Trophoblast cell (in vitro differentiated cells and primary cell): ENCODE results near the gene LRGUK.
A peak's percentile ranks its signal among the peaks of the same experiment; 100 is the strongest.

Source experiments
- DNase-seq, 2 donors: peaks; one replicate each; pipeline ENCODE4 v3.0.0-alpha.2; 2016
- H2AFZ ChIP-seq: 2 replicates; pipeline ENCODE4 v1.6.1; 2013; ENCODE audit warnings: low read length, moderate library complexity, mild to moderate bottlenecking; ENCODE audit not compliant: insufficient read depth, poor library complexity
- H2AK5ac ChIP-seq: 2 replicates; pipeline ENCODE4 v1.6.1; 2013; ENCODE audit warnings: mild to moderate bottlenecking, low read length
- H2BK120ac ChIP-seq: 2 replicates; pipeline ENCODE4 v1.6.1; 2013; ENCODE audit warnings: low read length, mild to moderate bottlenecking, moderate library complexity; ENCODE audit not compliant: insufficient read depth, poor library complexity
- H2BK12ac ChIP-seq: 2 replicates; pipeline ENCODE4 v1.6.1; 2013; ENCODE audit warnings: mild to moderate bottlenecking, low read length, moderate library complexity
- H2BK5ac ChIP-seq: 2 replicates; pipeline ENCODE4 v1.6.1; 2013; ENCODE audit warnings: low read length, low read depth, moderate library complexity, mild to moderate bottlenecking; ENCODE audit not compliant: poor library complexity
- H3K14ac ChIP-seq: 2 replicates; pipeline ENCODE4 v1.6.1; 2013; ENCODE audit warnings: mild to moderate bottlenecking, low read length
- H3K18ac ChIP-seq: 2 replicates; pipeline ENCODE4 v1.6.1; 2013; ENCODE audit warnings: mild to moderate bottlenecking, low read length
- H3K23ac ChIP-seq: 2 replicates; pipeline ENCODE4 v1.6.1; 2013; ENCODE audit warnings: low read length
- H3K27ac ChIP-seq: 2 replicates; pipeline ENCODE4 v1.5.1; 2013; ENCODE audit warnings: low read depth, mild to moderate bottlenecking, inconsistent platforms, low read length, moderate library complexity
- H3K27me3 ChIP-seq: 2 replicates; pipeline ENCODE4 v1.6.1; 2013; ENCODE audit warnings: inconsistent platforms, mild to moderate bottlenecking, low read length, moderate library complexity; ENCODE audit not compliant: insufficient read depth
- H3K36me3 ChIP-seq, 2 experiments: 1 replicate in 1 of 2; 2 replicates in 1 of 2; pipeline ENCODE4 v1.6.1; 2013; ENCODE audit warnings: low read length in 2 of 2, mild to moderate bottlenecking in 2 of 2, moderate library complexity in 1 of 2; ENCODE audit not compliant: insufficient read depth in 2 of 2, control insufficient read depth in 1 of 2
- H3K4ac ChIP-seq: 2 replicates; pipeline ENCODE4 v1.6.1; 2013; ENCODE audit warnings: low read depth, mild to moderate bottlenecking, low read length, moderate library complexity
- H3K4me1 ChIP-seq, 2 experiments: 1 replicate in 1 of 2; 2 replicates in 1 of 2; pipeline ENCODE4 v1.6.1; 2013; ENCODE audit warnings: low read length in 2 of 2, mild to moderate bottlenecking in 2 of 2, moderate library complexity in 1 of 2; ENCODE audit not compliant: insufficient read depth in 2 of 2, control insufficient read depth in 1 of 2
- H3K4me2 ChIP-seq: 2 replicates; pipeline ENCODE4 v1.6.1; 2013; ENCODE audit warnings: inconsistent platforms, mild to moderate bottlenecking, low read length, moderate library complexity
- H3K4me3 ChIP-seq: 2 replicates; pipeline ENCODE4 v1.5.1; 2013; ENCODE audit warnings: mild to moderate bottlenecking, low read depth, low read length, inconsistent platforms
- H3K79me1 ChIP-seq: one replicate; pipeline ENCODE4 v1.6.1; 2013; ENCODE audit warnings: low read length
- H3K79me2 ChIP-seq: 2 replicates; pipeline ENCODE4 v1.6.1; 2013; ENCODE audit warnings: low read length, mild to moderate bottlenecking; ENCODE audit not compliant: control insufficient read depth, insufficient read depth, poor library complexity
- H3K9ac ChIP-seq: 2 replicates; pipeline ENCODE4 v1.6.1; 2013; ENCODE audit warnings: mild to moderate bottlenecking, low read length
- H3K9me3 ChIP-seq: 2 replicates; pipeline ENCODE4 v1.6.1; 2013; ENCODE audit warnings: low read depth, mild to moderate bottlenecking, control low read depth, inconsistent platforms, low read length; ENCODE audit not compliant: insufficient read depth
- H4K12ac ChIP-seq: 2 replicates; pipeline ENCODE4 v1.6.1; 2013; ENCODE audit warnings: low read depth, mild to moderate bottlenecking, low read length, moderate library complexity
- H4K8ac ChIP-seq: 2 replicates; pipeline ENCODE4 v1.6.1; 2013; ENCODE audit warnings: low read depth, mild to moderate bottlenecking, low read length, moderate library complexity
- H4K91ac ChIP-seq: one replicate; pipeline ENCODE4 v1.6.1; 2013; ENCODE audit warnings: low read depth, mild to moderate bottlenecking, low read length, moderate library complexity
- WGBS: extraction: QIAGEN DNeasy Blood & Tissue Kit; methylation state at CpG from one replicate; pipeline ENCODE4 v1.1.7; 2013; ENCODE audit warnings: missing lambda C conversion rate; ENCODE audit not compliant: insufficient read length, insufficient coverage; ENCODE audit errors: extremely low coverage; 5-methylcytosine and 5-hydroxymethylcytosine counted together

The LRGUK gene

DNA sequence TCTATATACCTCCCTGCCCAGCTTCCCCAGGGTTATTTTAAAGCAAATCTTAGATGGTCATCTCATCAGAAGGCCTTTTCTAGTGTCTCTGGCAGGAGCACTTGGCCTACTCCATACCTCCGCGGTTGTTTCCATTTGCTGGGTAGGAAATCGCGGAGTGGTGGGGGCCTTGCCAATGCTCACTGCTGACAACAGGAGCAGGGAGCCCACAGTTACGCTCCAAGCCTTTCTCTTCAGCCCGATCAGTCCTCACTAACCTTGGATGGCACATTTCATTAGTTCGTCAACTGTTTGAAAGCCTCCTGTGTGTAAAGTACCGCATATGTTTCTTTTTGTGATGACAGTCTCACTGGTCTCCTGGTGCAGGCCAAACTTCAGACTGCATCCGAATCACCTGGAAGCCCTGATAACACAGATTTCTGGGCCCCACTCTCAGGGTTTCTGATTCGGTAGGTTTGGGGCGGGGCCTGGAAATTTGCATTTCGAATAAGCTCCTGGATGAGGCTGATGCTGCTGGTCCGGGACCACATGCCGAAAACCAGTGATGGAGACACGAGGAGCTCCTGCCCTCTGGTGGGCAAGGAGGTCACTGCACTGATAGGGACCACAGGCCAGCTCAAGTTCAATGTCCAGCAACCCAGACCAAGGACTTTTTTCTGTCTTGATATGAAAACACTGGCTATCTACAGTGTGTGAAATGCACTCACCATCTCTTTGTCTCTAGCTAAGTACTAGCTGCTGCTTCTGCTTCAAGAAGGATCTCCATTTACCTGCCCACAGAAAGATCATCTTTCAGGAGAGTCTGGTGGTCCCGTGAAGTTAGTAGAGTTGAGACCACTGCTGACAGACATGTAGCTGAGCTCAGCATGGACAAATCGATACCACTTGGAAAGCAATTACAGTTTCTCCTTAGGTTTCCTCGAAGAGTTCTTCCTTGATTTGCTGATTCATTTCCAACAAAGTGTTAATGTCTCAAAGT lies 14.0 kb downstream of the LRGUK start:
- H3K9ac ChIP-seq = no peak overlapping the region
- H3K79me1 ChIP-seq = no peaks in the 10 kb centered on the region
- no peaks in the 10 kb centered on the region for H3K36me3 ChIP-seq
- H3K27ac ChIP-seq = no peak overlapping the region
- no peak overlapping the region for H2BK120ac ChIP-seq
- no peak overlapping the region for H4K91ac ChIP-seq
- no peak overlapping the region for H3K4me2 ChIP-seq
- no peaks in the 10 kb centered on the region for H3K79me2 ChIP-seq
- no peak overlapping the region for H2BK12ac ChIP-seq
- H3K4me3 ChIP-seq = no peak overlapping the region
- H3K18ac ChIP-seq = no peak overlapping the region
- no peak overlapping the region for H2AFZ ChIP-seq
- no peak overlapping the region for H2BK5ac ChIP-seq
- no peak overlapping the region for H3K4ac ChIP-seq
- no peaks in the 10 kb centered on the region for H3K4me1 ChIP-seq
- no peak overlapping the region for H4K12ac ChIP-seq
- H3K9me3 ChIP-seq = no peaks in the 10 kb centered on the region
- H4K8ac ChIP-seq = no peak overlapping the region
- H3K23ac ChIP-seq = no peak overlapping the region
- no peak overlapping the region for H3K14ac ChIP-seq
- no peaks in the 10 kb centered on the region for H3K27me3 ChIP-seq
- no CpG with 5 or more reads among the region's 18 CpGs for WGBS
- peak; percentile 53 to 87 for DNase-seq
- H2AK5ac ChIP-seq = no peak overlapping the region

DNA sequence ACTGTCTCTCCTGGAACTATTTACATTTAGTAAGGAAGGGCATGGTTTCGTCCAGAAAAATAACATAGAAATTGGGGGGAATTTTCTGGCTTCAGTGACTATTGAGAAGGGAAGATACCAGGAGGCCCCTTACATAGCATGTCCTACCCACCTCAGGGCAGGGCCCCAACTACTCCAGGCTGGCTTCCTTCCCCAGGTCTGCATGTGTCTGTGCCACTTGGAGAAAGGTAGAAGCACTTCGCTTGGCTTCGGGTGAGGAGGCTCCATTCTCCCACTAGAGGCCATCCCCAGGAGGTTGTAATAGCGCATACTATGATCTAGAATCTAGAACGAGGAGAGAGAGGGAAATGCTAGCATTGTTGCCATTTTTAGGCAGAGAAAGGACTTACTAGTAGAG lies 14.7 kb downstream of the LRGUK start:
- Histone ChIP-seq H2BK12ac (no peak overlapping the region), H3K4me1 (no peaks in the 10 kb centered on the region), H3K4me3 (no peak overlapping the region), H3K27ac (no peak overlapping the region), H3K4me2 (no peak overlapping the region), H4K12ac (no peak overlapping the region), H3K9me3 (no peaks in the 10 kb centered on the region), H3K79me1 (no peaks in the 10 kb centered on the region), H2AFZ (no peak overlapping the region), H2AK5ac (no peak overlapping the region), H3K18ac (no peak overlapping the region), H3K4ac (no peak overlapping the region), H2BK5ac (no peak overlapping the region), H3K14ac (no peak overlapping the region), H4K8ac (no peak overlapping the region), H3K79me2 (no peaks in the 10 kb centered on the region), H3K36me3 (no peaks in the 10 kb centered on the region), H4K91ac (no peak overlapping the region), H3K23ac (no peak overlapping the region), H3K9ac (no peak overlapping the region), H3K27me3 (no peaks in the 10 kb centered on the region), H2BK120ac (no peak overlapping the region)
- no CpG with 5 or more reads among the region's 5 CpGs for WGBS
- no peak for DNase-seq

DNA sequence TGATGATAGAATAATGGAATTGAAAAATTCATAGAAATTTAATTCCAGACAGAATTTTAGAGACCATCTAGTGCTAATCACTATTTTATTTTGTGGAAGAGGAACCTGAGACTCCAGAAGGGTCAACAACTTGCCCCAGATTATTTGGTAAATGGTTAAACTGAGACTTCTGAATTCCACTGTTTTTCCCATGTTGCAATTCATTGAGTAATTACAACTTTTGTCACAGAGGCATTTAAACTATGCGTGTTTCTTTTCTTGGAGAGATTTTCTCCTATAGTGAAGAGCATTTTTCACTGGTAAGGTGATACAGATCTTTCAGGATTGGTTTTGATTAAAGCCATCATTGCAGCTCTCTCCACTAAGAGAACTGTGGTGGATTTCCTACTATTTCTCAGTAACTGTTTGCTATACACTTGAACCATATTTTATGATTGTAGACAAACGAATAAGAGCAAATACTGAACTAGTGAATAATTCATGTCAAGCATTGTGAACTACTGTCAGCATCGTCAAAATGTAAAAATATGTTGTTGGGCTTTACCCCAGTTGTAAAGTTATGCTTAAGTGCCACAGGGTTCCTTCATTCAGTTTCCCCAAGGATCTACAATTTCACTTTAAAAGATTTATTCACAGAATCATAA lies 26.5 kb downstream of the LRGUK start:
- Histone ChIP-seq H4K91ac (no peak overlapping the region), H3K4me1 (no peaks in the 10 kb centered on the region), H3K27me3 (no peaks in the 10 kb centered on the region), H2BK5ac (no peak overlapping the region), H3K18ac (no peak overlapping the region), H3K27ac (no peak overlapping the region), H3K23ac (no peak overlapping the region), H3K4ac (no peak overlapping the region), H2AFZ (no peak overlapping the region), H3K9ac (no peak overlapping the region), H2AK5ac (no peak overlapping the region), H3K9me3 (no peaks in the 10 kb centered on the region), H4K8ac (no peak overlapping the region), H3K79me1 (no peaks in the 10 kb centered on the region), H3K79me2 (no peaks in the 10 kb centered on the region), H2BK120ac (no peak overlapping the region), H3K14ac (no peak overlapping the region), H2BK12ac (no peak overlapping the region), H4K12ac (no peak overlapping the region), H3K36me3 (no peaks in the 10 kb centered on the region), H3K4me3 (no peak overlapping the region), H3K4me2 (no peak overlapping the region)
- peak; percentile 22 to 95 for DNase-seq
- WGBS = no CpG with 5 or more reads among the region's 3 CpGs

DNA sequence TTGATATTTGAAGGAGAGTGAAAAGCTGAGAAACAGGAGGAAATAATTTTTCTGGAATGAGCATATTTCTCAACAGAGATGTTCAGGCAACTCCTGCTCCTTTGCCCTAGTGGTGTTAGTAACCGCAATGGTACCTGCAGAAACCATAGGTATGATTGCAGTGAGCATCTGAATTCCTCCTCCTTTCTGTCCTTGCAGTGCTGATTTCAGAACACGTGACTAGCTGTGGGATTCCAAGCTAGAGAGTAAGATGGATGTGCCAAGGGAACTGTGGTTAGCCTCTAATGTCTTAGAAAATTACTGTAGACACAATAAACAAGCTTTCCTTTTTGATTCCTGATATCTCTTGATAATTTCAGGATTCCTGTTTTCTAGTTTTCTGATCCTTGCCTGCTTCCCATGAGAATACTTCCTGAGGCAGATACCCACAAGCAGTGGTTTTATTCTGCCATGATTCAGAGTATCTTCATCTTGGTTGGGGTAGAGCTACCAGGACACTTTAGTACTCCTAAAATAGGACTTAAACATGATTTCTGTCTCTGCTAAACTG lies 27.5 kb downstream of the LRGUK start:
- H2BK5ac ChIP-seq = no peak overlapping the region
- H3K36me3 ChIP-seq = no peaks in the 10 kb centered on the region
- no peak overlapping the region for H3K23ac ChIP-seq
- no peak overlapping the region for H4K8ac ChIP-seq
- peak; percentile 86 to 94 for DNase-seq
- H2BK120ac ChIP-seq = no peak overlapping the region
- no peak overlapping the region for H2BK12ac ChIP-seq
- no peaks in the 10 kb centered on the region for H3K79me1 ChIP-seq
- H3K4me3 ChIP-seq = no peak overlapping the region
- no peaks in the 10 kb centered on the region for H3K79me2 ChIP-seq
- H3K4me2 ChIP-seq = no peak overlapping the region
- no peaks in the 10 kb centered on the region for H3K4me1 ChIP-seq
- no peak overlapping the region for H3K9ac ChIP-seq
- no peak overlapping the region for H4K12ac ChIP-seq
- no peak overlapping the region for H3K27ac ChIP-seq
- H3K9me3 ChIP-seq = no peaks in the 10 kb centered on the region
- no peak overlapping the region for H3K4ac ChIP-seq
- no peak overlapping the region for H4K91ac ChIP-seq
- no peaks in the 10 kb centered on the region for H3K27me3 ChIP-seq
- H3K18ac ChIP-seq = no peak overlapping the region
- no peak overlapping the region for H3K14ac ChIP-seq
- no CpG with 5 or more reads among the region's 2 CpGs for WGBS
- no peak overlapping the region for H2AK5ac ChIP-seq
- H2AFZ ChIP-seq = no peak overlapping the region
